Panc1 (cell line): Measurements from ENCODE around the gene LAMA5. TPM values are rescaled to one million over a fixed set of nuclear protein-coding genes. Genes with fewer than 3 reads are reported as not detected.

Source experiments
- ATAC-seq: fragments of 200-7000 bp; cut with Tn5 transposase; 2 replicates; pipeline ENCODE4 v1.9.1; 2020; ENCODE audit warnings: mild to moderate bottlenecking, moderate library complexity
- BruUV-seq: library from RNA; stranded (reverse); fragments of 400-500 nt; replicated peaks from 2 replicates; lab custom pipeline; 2021; lab: Mats Ljungman, UMichigan
- CTCF ChIA-PET: fragments of 300-600 bp; sonication (Branson Sonifier 250); formaldehyde crosslinking; loops from one replicate; lab custom pipeline; 2022; ENCODE audit warnings: antibody characterized with exemption; lab: Charles Lee
- POLR2A ChIA-PET: fragments of 300-600 bp; sonication (Branson Sonifier 250); formaldehyde crosslinking; loops from one replicate; lab custom pipeline; 2022; ENCODE audit warnings: antibody characterized with exemption; lab: Charles Lee
- DNase-seq: peaks from one replicate; pipeline ENCODE4 v3.0.0-alpha.2; 2010; ENCODE audit warnings: low read depth, low spot score
- H3K27ac ChIP-seq: 2 replicates; pipeline ENCODE4 v1.5.1; 2011; ENCODE audit warnings: mild to moderate bottlenecking, low read length, inconsistent platforms
- H3K27me3 ChIP-seq: fragments of 200-500 bp; sonication (Bioruptor generic); 2 replicates; pipeline ENCODE4 v1.6.0; 2014; ENCODE audit warnings: low read length, inconsistent platforms; ENCODE audit not compliant: control insufficient read depth, insufficient read depth
- H3K36me3 ChIP-seq: fragments of 200-500 bp; sonication (Bioruptor generic); 2 replicates; pipeline ENCODE4 v1.5.1; 2014; ENCODE audit warnings: inconsistent platforms, mild to moderate bottlenecking, low read length, moderate library complexity; ENCODE audit not compliant: control insufficient read depth, insufficient read depth
- H3K4me1 ChIP-seq: 2 replicates; pipeline ENCODE4 v1.5.1; 2011; ENCODE audit warnings: inconsistent platforms, mild to moderate bottlenecking, low read length, moderate library complexity; ENCODE audit not compliant: control insufficient read depth, insufficient read depth
- H3K4me3 ChIP-seq, 2 experiments: 2 replicates each; pipeline ENCODE4 v1.5.1; 2011 to 2012; ENCODE audit warnings: low read depth in 2 of 2, low read length in 2 of 2, mild to moderate bottlenecking in 2 of 2, inconsistent platforms in 1 of 2, moderate library complexity in 1 of 2
- H3K9me3 ChIP-seq: fragments of 200-500 bp; sonication (Bioruptor generic); 2 replicates; pipeline ENCODE4 v1.5.1; 2014; ENCODE audit warnings: low read depth, mild to moderate bottlenecking, inconsistent platforms, low read length, moderate library complexity; ENCODE audit not compliant: control insufficient read depth, insufficient read depth
- POLR2AphosphoS5 ChIP-seq: IDR thresholded peaks from 2 replicates; pipeline ENCODE4 v1.6.1; 2012; ENCODE audit warnings: mild to moderate bottlenecking, low read depth, low read length, moderate library complexity
- SIN3A ChIP-seq: IDR thresholded peaks from 2 replicates; pipeline ENCODE4 v1.6.1; 2012; ENCODE audit warnings: low read depth, mild to moderate bottlenecking, low read length, moderate library complexity, borderline replicate concordance; ENCODE audit not compliant: insufficient read depth
- TCF7L2 ChIP-seq: IDR thresholded peaks from 2 replicates; pipeline ENCODE4 v1.6.1; 2011; ENCODE audit warnings: mild to moderate bottlenecking, low read depth, low read length, inconsistent platforms
- in situ Hi-C: cut with HindIII; loops from 2 replicates; pipeline ENCODE4 v1.10.0; 2016; ENCODE audit warnings: low sequenced_read_pairs, low pct_unique_long_range_greater_than_20kb
- intact Hi-C: fragments of 100-400 bp; cut with micrococcal nuclease; formaldehyde crosslinking; loops from one replicate; pipeline ENCODE4 v1.10.0; 2022; ENCODE audit not compliant: unreplicated experiment
- total RNA-seq: library from RNA; stranded (reverse); gene quantifications from one replicate; pipeline ENCODE4 v1.2.1, GENCODE V29; 2021; ENCODE audit not compliant: unreplicated experiment
- TF ChIP-seq, protein P1 (sequence below), 2 experiments: IDR thresholded peaks; 2 replicates each; pipeline ENCODE4 v1.6.1; 2011 to 2012; ENCODE audit warnings: low read depth in 2 of 2, control low read depth in 1 of 2, low read length in 1 of 2, mild to moderate bottlenecking in 1 of 2, moderate library complexity in 1 of 2; ENCODE audit not compliant: insufficient read depth in 1 of 2
- TF ChIP-seq, protein P2 (sequence below): fragments of 450-650 bp; IDR thresholded peaks from 2 replicates; pipeline ENCODE4 v1.5.1; 2017; ENCODE audit warnings: mild to moderate bottlenecking

The LAMA5 gene
- total RNA-seq, 1 experiment from 2014 or later, result 497 TPM

DNA sequence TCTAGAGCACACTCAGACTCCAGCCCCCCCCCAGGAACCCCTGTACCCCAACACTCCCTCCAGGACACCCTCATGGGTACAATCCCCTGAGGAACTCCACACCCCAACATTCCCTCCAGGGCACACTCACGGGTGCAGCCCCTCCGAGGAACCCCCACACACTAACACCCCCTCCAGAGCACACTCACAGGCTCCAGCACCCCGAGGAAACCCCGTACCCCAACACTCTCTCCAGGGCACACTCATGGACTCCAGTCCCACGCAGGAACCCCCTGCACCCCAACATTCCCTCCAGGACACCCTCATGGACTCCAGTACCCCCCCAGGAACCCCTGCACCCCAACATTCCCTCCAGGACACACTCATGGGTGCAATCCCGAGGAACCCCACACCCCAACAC is 31.6 kb downstream of the LAMA5 start:
- DNase-seq (no peak), ATAC-seq (no peak)
- intact Hi-C loops, result no loop called here
- no peaks in the 10 kb centered on the region for H3K27me3 ChIP-seq
- no peak overlapping the region for H3K27ac ChIP-seq
- ChIA-PET POLR2A (no interaction called here), CTCF (no interaction called here)
- H3K9me3 ChIP-seq, result no peaks in the 10 kb centered on the region
- H3K36me3 ChIP-seq, result peaks cover 14% of the 10 kb centered on the region
- H3K4me3 ChIP-seq, result no peak overlapping the region
- in situ Hi-C loops, result no loop called here
- no peaks in the 10 kb centered on the region for H3K4me1 ChIP-seq
- BruUV-seq, result no TSS peak
- TF ChIP-seq TCF7L2 (no peak), SIN3A (no peak), POLR2AphosphoS5 (no peak)
- TF ChIP-seq, protein P1, sequence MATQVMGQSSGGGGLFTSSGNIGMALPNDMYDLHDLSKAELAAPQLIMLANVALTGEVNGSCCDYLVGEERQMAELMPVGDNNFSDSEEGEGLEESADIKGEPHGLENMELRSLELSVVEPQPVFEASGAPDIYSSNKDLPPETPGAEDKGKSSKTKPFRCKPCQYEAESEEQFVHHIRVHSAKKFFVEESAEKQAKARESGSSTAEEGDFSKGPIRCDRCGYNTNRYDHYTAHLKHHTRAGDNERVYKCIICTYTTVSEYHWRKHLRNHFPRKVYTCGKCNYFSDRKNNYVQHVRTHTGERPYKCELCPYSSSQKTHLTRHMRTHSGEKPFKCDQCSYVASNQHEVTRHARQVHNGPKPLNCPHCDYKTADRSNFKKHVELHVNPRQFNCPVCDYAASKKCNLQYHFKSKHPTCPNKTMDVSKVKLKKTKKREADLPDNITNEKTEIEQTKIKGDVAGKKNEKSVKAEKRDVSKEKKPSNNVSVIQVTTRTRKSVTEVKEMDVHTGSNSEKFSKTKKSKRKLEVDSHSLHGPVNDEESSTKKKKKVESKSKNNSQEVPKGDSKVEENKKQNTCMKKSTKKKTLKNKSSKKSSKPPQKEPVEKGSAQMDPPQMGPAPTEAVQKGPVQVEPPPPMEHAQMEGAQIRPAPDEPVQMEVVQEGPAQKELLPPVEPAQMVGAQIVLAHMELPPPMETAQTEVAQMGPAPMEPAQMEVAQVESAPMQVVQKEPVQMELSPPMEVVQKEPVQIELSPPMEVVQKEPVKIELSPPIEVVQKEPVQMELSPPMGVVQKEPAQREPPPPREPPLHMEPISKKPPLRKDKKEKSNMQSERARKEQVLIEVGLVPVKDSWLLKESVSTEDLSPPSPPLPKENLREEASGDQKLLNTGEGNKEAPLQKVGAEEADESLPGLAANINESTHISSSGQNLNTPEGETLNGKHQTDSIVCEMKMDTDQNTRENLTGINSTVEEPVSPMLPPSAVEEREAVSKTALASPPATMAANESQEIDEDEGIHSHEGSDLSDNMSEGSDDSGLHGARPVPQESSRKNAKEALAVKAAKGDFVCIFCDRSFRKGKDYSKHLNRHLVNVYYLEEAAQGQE (IDR thresholded peaks at IDR 0.05; ENCODE audit: insufficient read depth in 1 of 2, low read depth in 2 of 2, low read length in 1 of 2), result no peak
- TF ChIP-seq, protein P2, sequence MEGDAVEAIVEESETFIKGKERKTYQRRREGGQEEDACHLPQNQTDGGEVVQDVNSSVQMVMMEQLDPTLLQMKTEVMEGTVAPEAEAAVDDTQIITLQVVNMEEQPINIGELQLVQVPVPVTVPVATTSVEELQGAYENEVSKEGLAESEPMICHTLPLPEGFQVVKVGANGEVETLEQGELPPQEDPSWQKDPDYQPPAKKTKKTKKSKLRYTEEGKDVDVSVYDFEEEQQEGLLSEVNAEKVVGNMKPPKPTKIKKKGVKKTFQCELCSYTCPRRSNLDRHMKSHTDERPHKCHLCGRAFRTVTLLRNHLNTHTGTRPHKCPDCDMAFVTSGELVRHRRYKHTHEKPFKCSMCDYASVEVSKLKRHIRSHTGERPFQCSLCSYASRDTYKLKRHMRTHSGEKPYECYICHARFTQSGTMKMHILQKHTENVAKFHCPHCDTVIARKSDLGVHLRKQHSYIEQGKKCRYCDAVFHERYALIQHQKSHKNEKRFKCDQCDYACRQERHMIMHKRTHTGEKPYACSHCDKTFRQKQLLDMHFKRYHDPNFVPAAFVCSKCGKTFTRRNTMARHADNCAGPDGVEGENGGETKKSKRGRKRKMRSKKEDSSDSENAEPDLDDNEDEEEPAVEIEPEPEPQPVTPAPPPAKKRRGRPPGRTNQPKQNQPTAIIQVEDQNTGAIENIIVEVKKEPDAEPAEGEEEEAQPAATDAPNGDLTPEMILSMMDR, result no peak

DNA sequence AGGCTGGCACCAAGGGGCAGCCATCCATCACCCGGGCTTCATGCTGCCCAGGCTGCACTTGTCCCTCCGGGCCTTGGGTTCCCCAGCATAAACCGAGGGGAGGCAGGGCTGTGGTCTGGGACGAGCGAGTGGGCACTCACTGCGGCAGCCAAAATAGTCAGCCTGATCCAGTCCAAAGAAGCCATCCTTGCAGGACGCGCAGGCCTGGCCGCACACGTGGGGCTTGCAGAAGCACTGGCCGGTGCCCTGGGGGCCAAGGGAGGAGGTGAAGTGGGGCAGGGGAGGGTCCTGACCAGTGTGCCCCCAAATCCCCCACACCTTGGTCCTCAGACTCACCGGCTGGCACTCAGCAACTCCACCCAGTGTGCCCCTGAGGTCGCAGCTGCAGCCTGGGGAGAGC is 32.2 kb downstream of the LAMA5 start:
- TF ChIP-seq TCF7L2, result no peak
- TF ChIP-seq, protein P2, result no peak
- no peak for TF ChIP-seq SIN3A
- TF ChIP-seq, protein P1 (IDR thresholded peaks at IDR 0.05; ENCODE audit: insufficient read depth in 1 of 2, low read depth in 2 of 2, low read length in 1 of 2), result no peak
- TF ChIP-seq POLR2AphosphoS5, result no peak
- H3K4me1 ChIP-seq, result no peaks in the 10 kb centered on the region
- no peaks in the 10 kb centered on the region for H3K27me3 ChIP-seq
- no TSS peak for BruUV-seq
- no peak for ATAC-seq
- H3K36me3 ChIP-seq, result peaks cover 12% of the 10 kb centered on the region
- in situ Hi-C loops (no loop called here), intact Hi-C loops (no loop called here)
- no peaks in the 10 kb centered on the region for H3K9me3 ChIP-seq
- ChIA-PET CTCF (no interaction called here), POLR2A (no interaction called here)
- DNase-seq, result no peak
- no peak overlapping the region for H3K4me3 ChIP-seq
- H3K27ac ChIP-seq, result no peak overlapping the region
